ENCODE data around the gene PDE4B. TPM values are rescaled to one million over a fixed set of nuclear protein-coding genes. Genes with fewer than 3 reads are reported as not detected.

The PDE4B gene
- polyA plus RNA-seq, 1 donor, result 9.3 TPM

- DNase-seq, result no peak
- no peak overlapping the region for H3K27ac ChIP-seq (ENCODE audit: low read length)
- no peak overlapping the region for H3K4me3 ChIP-seq (ENCODE audit: low read length)
- no peaks in the 10 kb centered on the region for H3K36me3 ChIP-seq (ENCODE audit: control insufficient read depth, insufficient read depth, low read length)
- no peaks in the 10 kb centered on the region for H3K4me1 ChIP-seq (ENCODE audit: control insufficient read depth, insufficient read depth, low read length)
- no CpG with 5 or more reads among the region's 5 CpGs for WGBS (ENCODE audit: insufficient coverage, low lambda C conversion rate)
- H3K27me3 ChIP-seq (ENCODE audit: control insufficient read depth, insufficient read depth, low read length), result peaks cover 4% of the 10 kb centered on the region
- H3K9me3 ChIP-seq (ENCODE audit: control insufficient read depth, low read depth, low read length), result no peaks in the 10 kb centered on the region
Observed at GRCh38 chr1:66325594-66326380, 533.1 kb downstream of the PDE4B start.

DNA sequence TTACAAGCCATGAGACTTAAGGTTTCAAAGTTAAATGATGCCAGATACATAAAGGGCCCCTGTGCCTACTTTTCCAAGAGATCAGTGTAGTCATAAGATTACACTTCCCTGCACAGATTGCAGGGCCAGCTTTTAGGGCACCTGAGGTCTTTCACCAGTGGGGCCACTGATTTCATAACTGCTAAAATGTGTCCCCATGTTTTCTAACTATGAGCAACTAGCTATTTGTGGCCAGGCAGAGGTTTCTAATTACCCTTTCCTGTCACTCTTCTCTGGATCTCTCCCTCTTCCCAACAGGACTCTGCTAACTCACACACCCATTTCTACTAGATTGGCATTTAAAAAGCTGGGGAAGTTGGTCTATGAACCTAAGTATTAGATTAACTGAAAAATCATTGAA, 534.2 kb downstream of the PDE4B start:
- peaks cover 4% of the 10 kb centered on the region for H3K27me3 ChIP-seq (ENCODE audit: control insufficient read depth, insufficient read depth, low read length)
- no peaks in the 10 kb centered on the region for H3K9me3 ChIP-seq (ENCODE audit: control insufficient read depth, low read depth, low read length)
- no peaks in the 10 kb centered on the region for H3K36me3 ChIP-seq (ENCODE audit: control insufficient read depth, insufficient read depth, low read length)
- no peak for DNase-seq
- H3K27ac ChIP-seq (ENCODE audit: low read length), result no peak overlapping the region
- H3K4me3 ChIP-seq (ENCODE audit: low read length), result no peak overlapping the region
- H3K4me1 ChIP-seq (ENCODE audit: control insufficient read depth, insufficient read depth, low read length), result no peaks in the 10 kb centered on the region

GRCh38 chr1:66327588-66327987, 534.9 kb downstream of the PDE4B start:
- no CpG with 5 or more reads among the region's 2 CpGs for WGBS (ENCODE audit: insufficient coverage, low lambda C conversion rate)
- Histone ChIP-seq H3K27ac (ENCODE audit: low read length) (no peak overlapping the region), H3K9me3 (ENCODE audit: control insufficient read depth, low read depth, low read length) (no peaks in the 10 kb centered on the region), H3K27me3 (ENCODE audit: control insufficient read depth, insufficient read depth, low read length) (peaks cover 9% of the 10 kb centered on the region), H3K36me3 (ENCODE audit: control insufficient read depth, insufficient read depth, low read length) (no peaks in the 10 kb centered on the region), H3K4me3 (ENCODE audit: low read length) (no peak overlapping the region), H3K4me1 (ENCODE audit: control insufficient read depth, insufficient read depth, low read length) (no peaks in the 10 kb centered on the region)
- no peak for DNase-seq

DNA sequence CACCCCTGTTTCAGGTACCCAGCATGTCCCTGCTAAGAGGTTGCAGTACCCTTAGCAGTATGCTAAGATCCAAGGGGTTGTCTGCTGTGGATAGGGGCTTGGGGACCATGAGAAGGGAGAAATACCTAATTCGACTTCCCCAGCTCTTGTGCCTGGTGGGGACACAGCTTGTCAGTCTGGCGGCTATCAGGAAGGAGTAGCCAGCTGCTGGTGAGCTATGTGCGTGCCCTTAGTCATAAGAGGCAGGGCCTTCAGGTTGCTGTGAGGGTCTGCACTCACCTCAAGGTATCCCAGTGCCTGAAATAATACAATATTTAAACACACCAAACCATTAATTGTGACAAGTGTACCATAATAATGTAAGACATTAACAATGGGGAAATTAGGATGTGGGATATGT, 536.2 kb downstream of the PDE4B start:
- H3K27ac ChIP-seq (ENCODE audit: low read length), result no peak overlapping the region
- H3K27me3 ChIP-seq (ENCODE audit: control insufficient read depth, insufficient read depth, low read length), result peaks cover 14% of the 10 kb centered on the region
- no peaks in the 10 kb centered on the region for H3K4me1 ChIP-seq (ENCODE audit: control insufficient read depth, insufficient read depth, low read length)
- WGBS (ENCODE audit: insufficient coverage, low lambda C conversion rate), result no CpG with 5 or more reads among the region's 3 CpGs
- H3K9me3 ChIP-seq (ENCODE audit: control insufficient read depth, low read depth, low read length), result no peaks in the 10 kb centered on the region
- DNase-seq, result no peak
- H3K36me3 ChIP-seq (ENCODE audit: control insufficient read depth, insufficient read depth, low read length), result no peaks in the 10 kb centered on the region
- no peak overlapping the region for H3K4me3 ChIP-seq (ENCODE audit: low read length)

- WGBS (ENCODE audit: insufficient coverage, low lambda C conversion rate), result 83% methylated on average over 2 of the region's 4 CpGs
- no peak for DNase-seq
- no peaks in the 10 kb centered on the region for H3K36me3 ChIP-seq (ENCODE audit: control insufficient read depth, insufficient read depth, low read length)
- peaks cover 14% of the 10 kb centered on the region for H3K27me3 ChIP-seq (ENCODE audit: control insufficient read depth, insufficient read depth, low read length)
- H3K27ac ChIP-seq (ENCODE audit: low read length), result no peak overlapping the region
- H3K9me3 ChIP-seq (ENCODE audit: control insufficient read depth, low read depth, low read length), result no peaks in the 10 kb centered on the region
- no peaks in the 10 kb centered on the region for H3K4me1 ChIP-seq (ENCODE audit: control insufficient read depth, insufficient read depth, low read length)
- no peak overlapping the region for H3K4me3 ChIP-seq (ENCODE audit: low read length)
Observed at GRCh38 chr1:66330722-66331141, 538.0 kb downstream of the PDE4B start.

GRCh38 chr1:66331658-66332547, 539.2 kb downstream of the PDE4B start:
- DNase-seq, result peak; percentile 27 to 41
- Histone ChIP-seq H3K4me3 (ENCODE audit: low read length) (peak overlapping the region; percentile 36), H3K27me3 (ENCODE audit: control insufficient read depth, insufficient read depth, low read length) (peaks cover 14% of the 10 kb centered on the region), H3K36me3 (ENCODE audit: control insufficient read depth, insufficient read depth, low read length) (no peaks in the 10 kb centered on the region), H3K9me3 (ENCODE audit: control insufficient read depth, low read depth, low read length) (no peaks in the 10 kb centered on the region), H3K4me1 (ENCODE audit: control insufficient read depth, insufficient read depth, low read length) (no peaks in the 10 kb centered on the region), H3K27ac (ENCODE audit: low read length) (peak overlapping the region; percentile 61)
- WGBS (ENCODE audit: insufficient coverage, low lambda C conversion rate), result 0% methylated on average over 2 of the region's 18 CpGs

- Histone ChIP-seq H3K9me3 (ENCODE audit: control insufficient read depth, low read depth, low read length) (no peaks in the 10 kb centered on the region), H3K27ac (ENCODE audit: low read length) (peak overlapping the region; percentile 61), H3K27me3 (ENCODE audit: control insufficient read depth, insufficient read depth, low read length) (peaks cover 14% of the 10 kb centered on the region), H3K36me3 (ENCODE audit: control insufficient read depth, insufficient read depth, low read length) (no peaks in the 10 kb centered on the region), H3K4me1 (ENCODE audit: control insufficient read depth, insufficient read depth, low read length) (no peaks in the 10 kb centered on the region), H3K4me3 (ENCODE audit: low read length) (peak overlapping the region; percentile 36)
- DNase-seq, result no peak
- 50% methylated on average over 1 of the region's 2 CpGs for WGBS (ENCODE audit: insufficient coverage, low lambda C conversion rate)
Observed at GRCh38 chr1:66332548-66332901, 539.8 kb downstream of the PDE4B start.

GRCh38 chr1:66333466-66334199, 540.9 kb downstream of the PDE4B start:
- no peaks in the 10 kb centered on the region for H3K4me1 ChIP-seq (ENCODE audit: control insufficient read depth, insufficient read depth, low read length)
- peaks cover 14% of the 10 kb centered on the region for H3K27me3 ChIP-seq (ENCODE audit: control insufficient read depth, insufficient read depth, low read length)
- no peak for DNase-seq
- no peak overlapping the region for H3K27ac ChIP-seq (ENCODE audit: low read length)
- peak overlapping the region; percentile 36 for H3K4me3 ChIP-seq (ENCODE audit: low read length)
- no peaks in the 10 kb centered on the region for H3K36me3 ChIP-seq (ENCODE audit: control insufficient read depth, insufficient read depth, low read length)
- H3K9me3 ChIP-seq (ENCODE audit: control insufficient read depth, low read depth, low read length), result no peaks in the 10 kb centered on the region
- no CpG with 5 or more reads among the region's 4 CpGs for WGBS (ENCODE audit: insufficient coverage, low lambda C conversion rate)

DNA sequence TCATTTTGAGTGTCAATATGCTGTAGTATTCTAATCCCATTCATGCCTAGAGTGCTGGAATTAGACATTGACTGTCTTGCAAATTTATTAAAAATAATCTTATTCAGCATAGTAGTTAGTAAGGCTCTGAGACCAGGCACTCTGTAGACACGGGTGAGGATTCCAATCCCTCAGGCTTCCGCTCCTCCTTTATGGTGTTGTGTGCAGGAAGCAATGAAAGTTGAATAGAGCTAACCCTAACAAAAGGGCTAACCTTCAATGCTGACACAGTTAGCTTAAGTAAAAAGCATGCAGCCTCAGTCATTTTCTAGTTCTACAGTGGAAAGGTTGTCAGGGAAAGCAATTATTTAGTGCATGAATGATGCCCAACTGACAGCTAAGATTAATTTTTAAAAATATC, 541.6 kb downstream of the PDE4B start:
- H3K36me3 ChIP-seq (ENCODE audit: control insufficient read depth, insufficient read depth, low read length), result no peaks in the 10 kb centered on the region
- DNase-seq, result no peak
- peaks cover 14% of the 10 kb centered on the region for H3K27me3 ChIP-seq (ENCODE audit: control insufficient read depth, insufficient read depth, low read length)
- H3K4me1 ChIP-seq (ENCODE audit: control insufficient read depth, insufficient read depth, low read length), result no peaks in the 10 kb centered on the region
- no peaks in the 10 kb centered on the region for H3K9me3 ChIP-seq (ENCODE audit: control insufficient read depth, low read depth, low read length)
- H3K4me3 ChIP-seq (ENCODE audit: low read length), result no peak overlapping the region
- H3K27ac ChIP-seq (ENCODE audit: low read length), result no peak overlapping the region
- no CpG with 5 or more reads among the region's 2 CpGs for WGBS (ENCODE audit: insufficient coverage, low lambda C conversion rate)

- no peak overlapping the region for H3K4me3 ChIP-seq (ENCODE audit: low read length)
- WGBS (ENCODE audit: insufficient coverage, low lambda C conversion rate), result 80% methylated on average over 2 of the region's 2 CpGs
Observed at GRCh38 chr1:66335125-66335524, 542.4 kb downstream of the PDE4B start.

More at GRCh38 chr1:66335125-66335524, 542.4 kb downstream of the PDE4B start:
- no peaks in the 10 kb centered on the region for H3K36me3 ChIP-seq (ENCODE audit: control insufficient read depth, insufficient read depth, low read length)
- no peak overlapping the region for H3K27ac ChIP-seq (ENCODE audit: low read length)
- no peaks in the 10 kb centered on the region for H3K9me3 ChIP-seq (ENCODE audit: control insufficient read depth, low read depth, low read length)
- peaks cover 14% of the 10 kb centered on the region for H3K27me3 ChIP-seq (ENCODE audit: control insufficient read depth, insufficient read depth, low read length)
- H3K4me1 ChIP-seq (ENCODE audit: control insufficient read depth, insufficient read depth, low read length), result no peaks in the 10 kb centered on the region
- DNase-seq, result no peak
